ENCODE results near the gene ZNF19.

DNA sequence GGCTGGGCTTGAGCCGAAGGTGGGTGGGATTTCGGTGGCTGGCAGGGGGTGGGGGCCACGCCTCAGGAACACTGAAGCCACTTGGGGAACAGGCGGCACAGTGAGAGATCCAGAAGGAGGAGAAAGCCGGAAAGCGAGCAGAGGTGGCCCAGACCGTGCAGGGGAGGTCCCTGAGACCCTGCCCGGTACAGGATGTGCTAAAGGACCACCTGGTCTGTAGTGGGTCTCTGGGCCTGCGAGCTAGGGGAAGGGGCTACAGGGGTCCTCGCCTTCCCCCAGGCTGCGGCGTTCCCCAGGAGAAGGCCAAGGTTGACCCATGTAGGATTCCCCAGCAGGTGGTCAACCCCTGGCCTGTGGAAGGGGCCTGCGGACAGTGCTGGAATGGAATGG, 47.1 kb downstream of the ZNF19 start, which contains the start of gene TLE7:
- no peak for TF ChIP-seq POLR2A (IDR thresholded peaks at IDR 0.05; ENCODE audit: low read length)
- no peak for TF ChIP-seq GATA1 (IDR thresholded peaks at IDR 0.05; ENCODE audit: low read depth, low read length)
